ENCODE data around the gene C1orf105.

C1orf105 gene

DNA sequence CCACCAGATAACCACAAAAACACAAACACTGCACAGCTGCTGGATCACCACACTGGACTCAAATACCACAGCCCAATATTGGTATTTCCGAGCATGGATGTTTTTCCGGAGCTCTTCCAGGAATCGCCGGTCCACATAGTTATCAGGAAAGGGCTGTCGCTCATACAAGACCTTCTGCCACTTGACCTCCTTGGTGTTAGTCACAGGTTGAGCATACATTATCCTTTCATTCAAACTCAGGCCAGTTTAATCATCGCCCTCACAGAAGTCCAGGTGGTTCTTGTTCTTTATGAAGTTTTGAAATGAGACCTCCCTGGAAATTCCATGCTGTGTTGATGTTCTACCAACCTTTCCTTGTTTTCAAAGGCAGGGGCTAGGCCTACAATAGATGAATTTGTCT, 21.9 kb downstream of the C1orf105 start:
- Histone ChIP-seq H3K36me3 (ENCODE audit: insufficient read depth, insufficient read length, low read length) (peaks cover 29% of the 10 kb centered on the region), H3K4me3 (ENCODE audit: insufficient read length, low read depth) (no peak overlapping the region), H3K4me1 (ENCODE audit: insufficient read depth, insufficient read length) (no peaks in the 10 kb centered on the region), H3K27me3 (ENCODE audit: insufficient read depth, insufficient read length) (no peaks in the 10 kb centered on the region), H3K9me3 (ENCODE audit: insufficient read depth, low read length) (0 out of 2 replicates have a peak, but pooled peaks cover 4% of the 10 kb centered on the region), H3K9ac (ENCODE audit: insufficient read length, low read depth) (no peak overlapping the region)
- DNase-seq (ENCODE audit: low read depth, low spot score), result no peak
- TF ChIP-seq ZNF274 (IDR thresholded peaks at IDR 0.05; ENCODE audit: low read depth, low read length) (no peak), SUZ12 (IDR thresholded peaks at IDR 0.05; ENCODE audit: extremely low read depth, insufficient read depth, insufficient read length) (no peak), YY1 (IDR thresholded peaks at IDR 0.05; ENCODE audit: insufficient read depth, insufficient read length) (no peak)

DNA sequence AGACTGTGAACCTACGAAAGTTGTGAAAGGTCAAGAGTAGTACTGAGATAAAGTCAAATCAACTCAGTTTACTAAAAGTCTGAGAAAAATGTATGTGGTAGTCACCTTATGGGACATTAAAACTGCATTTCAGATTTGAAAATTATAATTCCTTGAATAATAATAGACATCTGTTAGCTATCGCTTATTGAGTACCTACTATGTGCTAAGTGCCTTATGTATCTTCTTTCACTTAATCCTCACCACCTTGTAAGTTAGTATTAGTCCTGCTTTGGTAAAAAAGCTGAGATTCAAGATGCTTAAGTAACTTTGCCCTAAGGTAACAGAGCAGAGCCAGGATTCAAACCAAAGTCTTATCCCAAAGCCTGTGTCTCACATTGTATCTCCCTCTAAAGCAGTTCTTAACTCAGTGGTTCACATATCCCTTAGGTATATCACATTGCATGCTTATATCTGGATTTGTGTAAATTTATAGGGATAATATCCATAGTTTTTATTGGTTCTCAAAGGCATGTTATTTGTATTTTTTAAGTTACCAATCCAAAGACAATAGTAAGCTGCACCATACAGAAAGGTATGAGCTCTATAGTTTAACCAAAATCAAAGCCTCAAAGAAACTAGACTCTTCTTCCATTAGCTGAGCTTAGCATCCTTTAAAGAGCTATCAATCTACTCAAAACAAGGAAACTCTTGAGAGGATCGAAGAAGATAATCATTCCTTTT, 22.5 kb downstream of the C1orf105 start:
- DNase-seq (ENCODE audit: low read depth, low spot score), result no peak
- Histone ChIP-seq H3K36me3 (ENCODE audit: insufficient read depth, insufficient read length, low read length) (peaks cover 29% of the 10 kb centered on the region), H3K27me3 (ENCODE audit: insufficient read depth, insufficient read length) (no peaks in the 10 kb centered on the region), H3K4me1 (ENCODE audit: insufficient read depth, insufficient read length) (no peaks in the 10 kb centered on the region), H3K9ac (ENCODE audit: insufficient read length, low read depth) (peak overlapping the region; percentile 89), H3K4me3 (ENCODE audit: insufficient read length, low read depth) (peak overlapping the region; percentile 83), H3K9me3 (ENCODE audit: insufficient read depth, low read length) (0 out of 2 replicates have a peak, but pooled peaks cover under 1% of the 10 kb centered on the region)
- TF ChIP-seq ZNF274 (IDR thresholded peaks at IDR 0.05; ENCODE audit: low read depth, low read length) (no peak), SUZ12 (IDR thresholded peaks at IDR 0.05; ENCODE audit: extremely low read depth, insufficient read depth, insufficient read length) (no peak), YY1 (IDR thresholded peaks at IDR 0.05; ENCODE audit: insufficient read depth, insufficient read length) (no peak)

DNA sequence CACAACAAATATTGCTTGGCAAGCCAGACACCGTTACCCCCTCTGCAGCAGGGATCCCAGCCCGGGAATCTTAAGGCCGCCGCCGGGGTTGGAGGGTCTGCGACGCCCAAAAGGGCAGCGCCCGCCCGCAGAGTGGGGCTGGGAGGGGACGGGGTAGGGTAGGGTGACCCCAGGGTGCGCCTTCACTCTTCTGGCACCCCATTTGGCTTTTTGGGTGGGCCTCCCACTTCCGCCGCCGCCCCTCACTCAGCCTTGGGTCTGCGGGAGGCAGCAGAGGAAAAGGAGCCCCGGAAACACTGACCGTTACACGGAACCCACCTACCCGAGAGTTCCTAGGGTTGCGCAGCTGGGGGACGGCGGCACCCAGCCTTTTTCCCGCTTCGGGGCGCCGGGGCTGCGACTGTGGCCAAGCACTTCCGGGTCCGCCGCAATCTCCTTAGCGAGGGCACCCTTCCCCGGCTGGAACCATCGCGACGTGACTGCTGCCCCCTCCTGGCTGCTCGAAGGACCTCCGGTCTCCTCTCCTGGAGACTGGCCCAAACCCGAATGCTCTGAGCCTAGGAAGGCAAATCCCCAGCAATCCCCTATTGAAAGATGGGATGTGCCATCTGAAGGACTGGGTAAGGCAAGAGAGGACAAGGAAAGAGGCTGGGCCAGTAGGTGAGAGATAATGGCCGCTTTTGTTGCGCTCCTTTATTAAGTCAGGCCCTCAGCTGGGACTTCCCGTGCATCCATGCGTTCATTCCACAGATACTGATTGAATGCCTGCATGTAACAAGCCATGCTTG, 23.4 kb downstream of the C1orf105 start, which contains the start of gene PIGC:
Gene PIGC (minus strand): TSS at position 404 of the 788 bp plus-strand sequence. CDS start 1,447 bp downstream, outside the sequence.
- no peaks in the 10 kb centered on the region for H3K9me3 ChIP-seq (ENCODE audit: insufficient read depth, low read length)
- DNase-seq (ENCODE audit: low read depth, low spot score), result peak; percentile 94
- H3K9ac ChIP-seq (ENCODE audit: insufficient read length, low read depth), result peak within 1 kb of the TSS; percentile 89
- no peaks in the 10 kb centered on the region for H3K4me1 ChIP-seq (ENCODE audit: insufficient read depth, insufficient read length)
- H3K4me3 ChIP-seq (ENCODE audit: insufficient read length, low read depth), result peak within 1 kb of the TSS; percentile 83
- H3K36me3 ChIP-seq (ENCODE audit: insufficient read depth, insufficient read length, low read length), result peaks cover 29% of the 10 kb centered on the region
- H3K27me3 ChIP-seq (ENCODE audit: insufficient read depth, insufficient read length), result no peaks in the 10 kb centered on the region
- TF ChIP-seq YY1 (IDR thresholded peaks at IDR 0.05; ENCODE audit: insufficient read depth, insufficient read length) (peak; percentile 14), ZNF274 (IDR thresholded peaks at IDR 0.05; ENCODE audit: low read depth, low read length) (no peak), SUZ12 (IDR thresholded peaks at IDR 0.05; ENCODE audit: extremely low read depth, insufficient read depth, insufficient read length) (no peak)

DNA sequence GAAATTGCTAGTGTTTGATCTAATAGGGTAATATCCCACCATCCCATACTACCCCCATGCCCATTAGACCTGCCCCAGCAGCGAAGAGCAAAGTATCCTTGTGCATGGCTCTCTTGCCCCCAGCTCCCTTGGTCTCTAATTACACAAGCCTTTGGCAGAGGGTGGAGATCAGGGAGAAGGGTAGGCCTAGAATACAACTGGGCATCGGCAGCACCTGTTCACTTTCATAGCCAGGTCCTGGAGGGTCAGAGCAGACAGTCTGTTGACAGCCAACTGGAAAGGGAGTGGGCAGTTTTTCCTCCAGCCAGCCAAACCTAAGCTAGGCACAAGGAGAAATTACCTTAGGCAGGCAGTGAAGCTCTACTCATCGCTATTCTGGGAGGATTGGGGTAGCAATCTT, 26.1 kb downstream of the C1orf105 start:
- Histone ChIP-seq H3K27me3 (ENCODE audit: insufficient read depth, insufficient read length) (no peaks in the 10 kb centered on the region), H3K9me3 (ENCODE audit: insufficient read depth, low read length) (no peaks in the 10 kb centered on the region), H3K9ac (ENCODE audit: insufficient read length, low read depth) (no peak overlapping the region), H3K4me1 (ENCODE audit: insufficient read depth, insufficient read length) (no peaks in the 10 kb centered on the region), H3K4me3 (ENCODE audit: insufficient read length, low read depth) (no peak overlapping the region), H3K36me3 (ENCODE audit: insufficient read depth, insufficient read length, low read length) (peaks cover 11% of the 10 kb centered on the region)
- TF ChIP-seq SUZ12 (IDR thresholded peaks at IDR 0.05; ENCODE audit: extremely low read depth, insufficient read depth, insufficient read length), result no peak
- TF ChIP-seq YY1 (IDR thresholded peaks at IDR 0.05; ENCODE audit: insufficient read depth, insufficient read length), result no peak
- TF ChIP-seq ZNF274 (IDR thresholded peaks at IDR 0.05; ENCODE audit: low read depth, low read length), result no peak
- DNase-seq (ENCODE audit: low read depth, low spot score), result no peak

DNA sequence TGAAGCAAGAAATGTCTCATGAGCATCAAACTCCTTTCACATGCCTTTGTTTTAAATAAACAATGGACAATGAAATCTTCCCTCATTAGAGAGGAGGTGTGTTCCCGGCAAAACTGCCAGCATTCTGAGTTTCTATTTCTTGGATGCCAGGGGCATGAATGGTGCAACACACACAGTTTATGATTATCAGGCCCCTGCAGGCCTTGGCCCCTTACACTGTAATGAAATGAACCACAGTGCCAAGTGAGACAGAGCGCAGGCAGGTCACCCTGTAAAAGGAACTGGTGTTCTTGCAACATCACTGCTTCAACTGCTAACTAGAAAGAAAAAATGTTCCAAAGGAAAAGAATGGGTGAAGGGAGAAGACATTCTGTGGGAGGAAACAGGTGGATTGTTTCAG, 27.2 kb downstream of the C1orf105 start:
- no peak overlapping the region for H3K9ac ChIP-seq (ENCODE audit: insufficient read length, low read depth)
- no peak overlapping the region for H3K4me3 ChIP-seq (ENCODE audit: insufficient read length, low read depth)
- H3K9me3 ChIP-seq (ENCODE audit: insufficient read depth, low read length), result no peaks in the 10 kb centered on the region
- H3K36me3 ChIP-seq (ENCODE audit: insufficient read depth, insufficient read length, low read length), result peaks cover under 1% of the 10 kb centered on the region
- TF ChIP-seq YY1 (IDR thresholded peaks at IDR 0.05; ENCODE audit: insufficient read depth, insufficient read length), result no peak
- TF ChIP-seq ZNF274 (IDR thresholded peaks at IDR 0.05; ENCODE audit: low read depth, low read length), result no peak
- TF ChIP-seq SUZ12 (IDR thresholded peaks at IDR 0.05; ENCODE audit: extremely low read depth, insufficient read depth, insufficient read length), result no peak
- no peaks in the 10 kb centered on the region for H3K27me3 ChIP-seq (ENCODE audit: insufficient read depth, insufficient read length)
- H3K4me1 ChIP-seq (ENCODE audit: insufficient read depth, insufficient read length), result no peaks in the 10 kb centered on the region
- DNase-seq (ENCODE audit: low read depth, low spot score), result no peak

DNA sequence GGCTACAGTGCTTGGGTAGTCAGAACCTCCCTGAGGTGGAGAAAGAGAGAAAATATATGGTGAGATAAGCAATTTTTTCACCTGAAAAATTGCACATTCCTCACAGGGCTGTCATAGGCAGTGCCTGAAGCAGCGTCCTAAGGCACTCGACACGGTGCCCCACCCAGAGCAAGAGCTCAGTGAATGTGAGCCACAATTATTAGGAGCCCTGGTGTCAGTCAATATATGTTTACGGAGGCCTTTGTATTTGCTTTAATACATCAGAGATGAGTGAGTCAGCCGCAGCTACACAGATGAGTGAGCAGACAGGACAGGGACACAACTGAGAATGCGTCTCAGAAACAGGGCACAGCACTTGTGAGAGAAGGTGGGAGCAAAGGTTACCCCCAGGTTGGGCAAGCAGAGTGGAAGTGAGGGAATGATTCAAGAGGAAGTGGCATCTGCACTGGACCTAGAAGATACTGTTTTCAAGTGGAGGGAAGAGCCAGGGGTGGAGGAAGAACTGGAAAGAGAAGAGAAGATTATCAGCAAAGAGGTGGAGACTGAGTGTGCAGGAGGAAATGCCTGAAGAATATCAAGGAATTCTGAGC, 28.6 kb downstream of the C1orf105 start:
- Histone ChIP-seq H3K4me3 (ENCODE audit: insufficient read length, low read depth) (no peak overlapping the region), H3K9me3 (ENCODE audit: insufficient read depth, low read length) (no peaks in the 10 kb centered on the region), H3K27me3 (ENCODE audit: insufficient read depth, insufficient read length) (no peaks in the 10 kb centered on the region), H3K36me3 (ENCODE audit: insufficient read depth, insufficient read length, low read length) (no peaks in the 10 kb centered on the region), H3K4me1 (ENCODE audit: insufficient read depth, insufficient read length) (no peaks in the 10 kb centered on the region), H3K9ac (ENCODE audit: insufficient read length, low read depth) (no peak overlapping the region)
- TF ChIP-seq SUZ12 (IDR thresholded peaks at IDR 0.05; ENCODE audit: extremely low read depth, insufficient read depth, insufficient read length) (no peak), YY1 (IDR thresholded peaks at IDR 0.05; ENCODE audit: insufficient read depth, insufficient read length) (no peak)
- no peak for DNase-seq (ENCODE audit: low read depth, low spot score)
